Heart right ventricle (tissue), 16 donors: ENCODE results near the gene HEMK1. TPM values are rescaled to one million over a fixed set of nuclear protein-coding genes. Genes with fewer than 3 reads are reported as not detected.
A peak's percentile ranks its signal among the peaks of the same experiment; 100 is the strongest.

Experiments
- ATAC-seq, 8 donors: fragments of 200-7000 bp; cut with Tn5 transposase; one replicate each; pipeline ENCODE4 v1.9.1; 2020; ENCODE audit warnings: mild to moderate bottlenecking in 8 of 8, moderate library complexity in 8 of 8, moderate number of reproducible peaks in 1 of 8
- DNase-seq, 2 donors: peaks; one replicate each; pipeline ENCODE4 v3.0.0-alpha.2; 2020
- H3K27ac ChIP-seq, 10 donors: fragments of 200-600 bp; sonication (generic) in 2 of 10; one replicate each; pipeline versions ENCODE4 v1.5.0 to v1.8.0; 2020 to 2022; ENCODE audit warnings: mild to moderate bottlenecking in 3 of 10
- H3K27me3 ChIP-seq, 7 donors: fragments of 200-600 bp; one replicate each; pipeline ENCODE4 v1.8.0; 2021 to 2022; ENCODE audit warnings: mild to moderate bottlenecking in 2 of 7
- H3K36me3 ChIP-seq, 9 donors: fragments of 200-600 bp; sonication (generic) in 1 of 9; one replicate each; pipeline versions ENCODE4 v1.5.0 to v1.8.0; 2020 to 2022; ENCODE audit warnings: mild to moderate bottlenecking in 2 of 9
- H3K4me1 ChIP-seq, 9 donors: fragments of 200-600 bp; sonication (generic) in 1 of 9; one replicate each; pipeline versions ENCODE4 v1.5.0 to v1.8.0; 2020 to 2022; ENCODE audit warnings: mild to moderate bottlenecking in 4 of 9
- H3K4me3 ChIP-seq, 10 donors: fragments of 200-600 bp; sonication (generic) in 2 of 10; one replicate each; pipeline versions ENCODE4 v1.5.0 to v1.8.0; 2020 to 2022; ENCODE audit warnings: mild to moderate bottlenecking in 7 of 10, moderate library complexity in 2 of 10
- H3K9me3 ChIP-seq, 11 donors: fragments of 200-600 bp in 10 of 11; sonication (generic) in 2 of 11; one replicate each; pipeline versions ENCODE4 v1.5.0 to v1.8.0; 2013 to 2022; ENCODE audit warnings: mild to moderate bottlenecking in 2 of 11, control low read depth in 1 of 11, moderate library complexity in 1 of 11
- WGBS, 2 donors: extraction: QIAGEN DNeasy Blood & Tissue Kit; methylation state at CpG; one replicate each; pipeline ENCODE4 v1.1.7; 2013; ENCODE audit warnings: inconsistent platforms in 1 of 2; 5-methylcytosine and 5-hydroxymethylcytosine counted together
- intact Hi-C, 10 donors: fragments of 100-400 bp; cut with DNase I; formaldehyde crosslinking; loops; one replicate each; pipeline versions ENCODE4 v1.11.1 to v1.14.2; 2022
- polyA plus RNA-seq, 2 donors: library from polyadenylated mRNA; stranded (reverse); fragments of 200-250 nt; gene quantifications; one replicate each; pipeline ENCODE4 v1.2.3, GENCODE V29; 2013
- total RNA-seq, 10 donors: library from RNA; stranded (reverse); fragmentation: NEBNext Ultra II Directional in 3 of 10; extraction: Animal tissue kit (Norgen Biotek cat#: 25700) in 3 of 10; gene quantifications; one replicate each; pipeline versions ENCODE4 v1.2.1 to v1.2.4, GENCODE V29; 2021 to 2023
- TF ChIP-seq, protein P1 (sequence below), 9 donors: fragments of 200-600 bp; sonication (generic) in 2 of 9; IDR thresholded peaks; one replicate each; pipeline versions ENCODE4 v1.5.0 to v1.8.0; 2021 to 2022; ENCODE audit warnings: antibody characterized with exemption in 9 of 9, mild to moderate bottlenecking in 5 of 9, moderate library complexity in 1 of 9
- donor health status: Arrhythmogenic right ventricular cardiomyopathy.
- donor health status: ischemic (EF 13 %, LVEDD 7.1; RV severe dilation, severe dysfunction).
- donor health status: healthy with polysubstance abuse.
- donor health status: DM: no; HTN: yes; CAD: no.
- donor health status: DM: no; HTN: no; CAD: no.
- donor health status: ischemic (EF 25% LVEDD 6.9; RV normal size, moderate dysfunction).
- donor health status: ischemic (EF 25% LVEDD 5.7; RV mildly dilated, moderate dysfunction).
- donor health status: healthy.
- donor health status: DM: yes; HTN: yes; CAD: no.
- donor health status: Ischemic cardiomyopathy.
- donor health status: ischemic (EF 35%, LVEDD 5.7; RV mildly dilated, moderate dysfunction).
- donor health status: nonischemic (EF 11% LVEDD 7.7; RV severe dilation, severe dysfunction).
- donor health status: DM: yes; HTN: yes; CAD: no.
- donor health status: PGD.
- donor health status: ischemic (EF 29% LVEDD 5.4; RV normal size, mild dysfunction).
- donor health status: nonischemic (EF 23%, LVEDD 6.1; RV moderate dilation, normal function).

The HEMK1 gene
- total and polyA plus RNA-seq, 12 donors = 10.6 to 19.0 (median 14.8) TPM

DNA sequence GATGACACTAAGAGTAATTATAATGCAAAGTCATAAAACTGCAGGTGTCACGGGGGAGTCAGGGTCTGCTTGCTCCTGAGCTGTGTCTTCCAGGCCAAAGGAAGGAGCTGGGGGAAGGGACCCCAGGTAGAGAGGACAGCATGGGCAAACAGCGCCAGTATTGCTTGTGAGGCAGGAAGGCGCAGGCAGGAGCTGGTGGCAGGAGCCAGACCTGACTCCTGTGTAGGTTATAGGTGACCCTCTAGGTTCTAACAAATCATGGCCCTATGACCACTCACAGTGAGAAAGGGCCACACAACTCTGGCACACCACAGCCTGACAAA is 40.4 kb downstream of the HEMK1 start:
- ATAC-seq (no peak), DNase-seq (no peak)
- Histone ChIP-seq H3K4me3 (peak overlapping the region in 8 of 10 donors; percentile 70 to 93 (median 84)), H3K27me3 (no peaks in the 10 kb centered on the region), H3K27ac (peak overlapping the region in 7 of 10 donors; percentile 88 to 99 (median 98)), H3K36me3 (peaks cover 0 to 57% (median 20%) of the 10 kb centered on the region in 9 donors), H3K9me3 (no peaks in the 10 kb centered on the region), H3K4me1 (peaks cover 19 to 90% (median 81%) of the 10 kb centered on the region in 9 donors)
- TF ChIP-seq, protein P1, sequence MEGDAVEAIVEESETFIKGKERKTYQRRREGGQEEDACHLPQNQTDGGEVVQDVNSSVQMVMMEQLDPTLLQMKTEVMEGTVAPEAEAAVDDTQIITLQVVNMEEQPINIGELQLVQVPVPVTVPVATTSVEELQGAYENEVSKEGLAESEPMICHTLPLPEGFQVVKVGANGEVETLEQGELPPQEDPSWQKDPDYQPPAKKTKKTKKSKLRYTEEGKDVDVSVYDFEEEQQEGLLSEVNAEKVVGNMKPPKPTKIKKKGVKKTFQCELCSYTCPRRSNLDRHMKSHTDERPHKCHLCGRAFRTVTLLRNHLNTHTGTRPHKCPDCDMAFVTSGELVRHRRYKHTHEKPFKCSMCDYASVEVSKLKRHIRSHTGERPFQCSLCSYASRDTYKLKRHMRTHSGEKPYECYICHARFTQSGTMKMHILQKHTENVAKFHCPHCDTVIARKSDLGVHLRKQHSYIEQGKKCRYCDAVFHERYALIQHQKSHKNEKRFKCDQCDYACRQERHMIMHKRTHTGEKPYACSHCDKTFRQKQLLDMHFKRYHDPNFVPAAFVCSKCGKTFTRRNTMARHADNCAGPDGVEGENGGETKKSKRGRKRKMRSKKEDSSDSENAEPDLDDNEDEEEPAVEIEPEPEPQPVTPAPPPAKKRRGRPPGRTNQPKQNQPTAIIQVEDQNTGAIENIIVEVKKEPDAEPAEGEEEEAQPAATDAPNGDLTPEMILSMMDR (IDR thresholded peaks at IDR 0.05) = no peak
- 83 to 90% methylated on average over 3 of the region's 3 CpGs for WGBS, 2 donors
- intact Hi-C loops = loop anchor here in 3 of 10 donors (5.0 to 10.0 kb wide), 5 partner anchors 92 to 495 kb away; partner anchors contain the start of genes CYB561D2 (in 1 of the 3), NPRL2 (in 1 of the 3), TMEM115 (in 1 of the 3) and ZMYND10 (in 1 of the 3)

DNA sequence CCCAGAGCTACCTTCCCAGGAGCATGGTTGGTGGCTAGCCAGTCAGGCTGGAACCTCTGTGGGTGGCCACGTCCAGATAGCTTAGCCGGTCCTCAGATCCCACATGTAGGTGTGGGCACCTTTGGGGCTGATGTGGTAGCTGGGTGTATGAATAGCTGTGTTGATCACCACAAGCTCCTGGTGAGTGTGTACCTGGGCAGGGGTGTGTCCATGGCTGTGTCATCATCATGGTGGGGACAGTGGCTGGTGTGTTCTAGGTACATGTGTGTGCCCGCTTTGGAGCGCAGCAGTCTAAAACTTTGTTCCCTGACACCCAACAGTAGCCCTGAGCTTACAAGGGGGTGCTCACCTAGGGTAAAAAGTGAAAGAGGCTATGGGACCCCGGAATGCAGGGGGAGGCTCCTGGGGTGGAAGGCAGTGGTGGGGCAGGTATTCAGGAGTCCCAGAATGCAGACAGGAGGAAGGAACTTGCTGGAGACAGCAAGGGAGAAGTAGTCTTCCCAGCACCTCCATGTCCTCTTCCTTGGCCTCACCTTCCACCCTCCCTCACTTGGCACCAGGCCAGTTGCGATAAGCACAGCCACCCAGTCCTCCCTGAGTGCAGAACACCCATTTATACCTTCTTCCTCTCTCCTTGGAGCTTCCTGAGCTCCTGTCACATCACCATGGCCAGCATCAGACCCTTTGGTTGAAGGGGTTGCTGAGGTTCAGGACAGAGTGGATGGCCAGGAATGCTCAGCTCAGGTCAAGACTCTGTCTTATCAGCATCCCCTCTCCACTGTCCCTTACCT is 41.1 kb downstream of the HEMK1 start:
- no peaks in the 10 kb centered on the region for H3K27me3 ChIP-seq
- peaks cover 14 to 84% (median 75%) of the 10 kb centered on the region in 9 donors for H3K4me1 ChIP-seq
- TF ChIP-seq, protein P1 (IDR thresholded peaks at IDR 0.05) = no peak
- DNase-seq (no peak), ATAC-seq (no peak)
- peak overlapping the region; percentile 42 to 93 (median 78) for H3K4me3 ChIP-seq
- H3K36me3 ChIP-seq = peaks cover 0 to 51% (median 20%) of the 10 kb centered on the region in 9 donors
- intact Hi-C loops = loop anchor here in 3 of 10 donors (5.0 to 10.0 kb wide), 5 partner anchors 93 to 494 kb away; partner anchors contain the start of genes CYB561D2 (in 1 of the 3), NPRL2 (in 1 of the 3), TMEM115 (in 1 of the 3) and ZMYND10 (in 1 of the 3)
- no peaks in the 10 kb centered on the region for H3K9me3 ChIP-seq
- peak overlapping the region in 9 of 10 donors; percentile 75 to 99 (median 97) for H3K27ac ChIP-seq
- WGBS, 2 donors = 61 to 67% methylated on average over 6 of the region's 6 CpGs

DNA sequence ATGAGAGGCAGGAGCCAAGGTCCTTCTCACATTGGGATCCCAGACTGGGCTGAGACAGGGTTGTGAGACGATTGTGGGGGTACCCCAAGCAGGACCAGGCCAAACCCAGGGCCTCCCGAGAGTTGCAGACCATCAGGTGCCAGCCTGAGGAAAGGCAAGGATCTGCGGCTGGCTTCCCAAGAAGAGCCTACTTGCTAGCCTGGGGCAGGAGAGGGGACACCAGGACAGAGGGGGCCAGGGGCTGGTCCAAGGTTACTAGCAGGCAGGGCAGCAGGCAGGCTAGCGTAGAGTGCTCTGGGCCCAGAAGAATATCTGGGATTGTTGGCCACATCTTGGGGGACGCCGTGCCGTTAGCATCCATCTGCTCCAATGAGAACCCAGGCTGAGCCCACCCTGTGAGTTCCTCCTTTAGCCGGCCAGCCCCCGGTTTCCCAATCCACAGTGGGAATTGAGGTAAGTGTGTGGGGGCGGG is 41.7 kb downstream of the HEMK1 start:
- Histone ChIP-seq H3K36me3 (peaks cover 0 to 44% (median 20%) of the 10 kb centered on the region in 9 donors), H3K4me3 (peak overlapping the region; percentile 42 to 93 (median 78)), H3K27ac (peak overlapping the region; percentile 61 to 99 (median 95)), H3K9me3 (no peaks in the 10 kb centered on the region), H3K4me1 (peaks cover 11 to 82% (median 70%) of the 10 kb centered on the region in 9 donors), H3K27me3 (no peaks in the 10 kb centered on the region)
- intact Hi-C loops = loop anchor here in 3 of 10 donors (5.0 to 10.0 kb wide), 5 partner anchors 94 to 494 kb away; partner anchors contain the start of genes CYB561D2 (in 1 of the 3), NPRL2 (in 1 of the 3), TMEM115 (in 1 of the 3) and ZMYND10 (in 1 of the 3)
- DNase-seq (no peak), ATAC-seq (peak in 1 of 8 donors; percentile 0)
- 6 to 8% methylated on average over 10 of the region's 10 CpGs for WGBS, 2 donors
- TF ChIP-seq, protein P1 (IDR thresholded peaks at IDR 0.05) = no peak
